NCI-H2171 (cell line): ENCODE data around the gene OTOG.

Experiments
- DNase-seq: peaks from one replicate; lab custom pipeline; 2025; lab: John Stamatoyannopoulos, UW

OTOG gene

DNA sequence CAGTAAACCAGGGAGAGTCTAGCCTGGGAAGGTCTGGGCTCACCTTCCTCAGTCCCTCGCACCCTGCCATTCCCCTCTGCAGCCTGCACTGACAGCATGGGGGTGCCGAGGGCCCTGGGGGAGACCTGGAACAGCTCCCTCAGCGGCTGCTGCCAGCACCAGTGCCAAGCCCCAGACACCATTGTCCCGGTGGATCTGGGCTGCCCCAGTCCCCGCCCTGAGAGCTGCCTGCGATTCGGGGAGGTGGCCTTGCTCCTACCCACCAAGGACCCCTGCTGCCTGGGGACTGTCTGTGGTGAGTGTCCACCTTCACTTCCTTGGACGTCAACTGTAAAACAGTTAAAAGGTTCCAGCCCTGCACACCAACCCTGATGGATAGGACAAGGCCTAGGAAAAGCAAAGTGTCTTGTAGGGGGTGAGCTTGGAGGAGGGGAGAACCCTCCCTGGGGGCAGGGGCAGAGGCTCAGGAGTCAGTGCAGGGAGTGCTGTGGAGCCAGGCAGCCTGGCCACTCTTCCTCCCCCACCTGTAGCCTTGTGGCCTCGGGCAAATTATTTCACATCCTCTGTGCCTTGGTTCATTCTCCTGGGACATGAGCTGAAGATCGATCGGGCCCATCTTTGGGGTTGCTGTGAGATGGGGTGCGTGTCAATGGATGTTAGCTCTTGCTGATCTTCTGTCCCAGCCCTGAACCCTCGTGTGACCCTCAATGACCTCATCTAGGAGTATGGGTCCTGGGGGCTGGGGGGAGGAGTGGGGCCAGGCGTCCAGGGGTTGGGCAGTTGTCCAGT lies 87.1 kb downstream of the OTOG start:
- DNase-seq: no peak

GRCh38 chr11:17634776-17635550 lies 87.9 kb downstream of the OTOG start:
- DNase-seq: no peak

DNA sequence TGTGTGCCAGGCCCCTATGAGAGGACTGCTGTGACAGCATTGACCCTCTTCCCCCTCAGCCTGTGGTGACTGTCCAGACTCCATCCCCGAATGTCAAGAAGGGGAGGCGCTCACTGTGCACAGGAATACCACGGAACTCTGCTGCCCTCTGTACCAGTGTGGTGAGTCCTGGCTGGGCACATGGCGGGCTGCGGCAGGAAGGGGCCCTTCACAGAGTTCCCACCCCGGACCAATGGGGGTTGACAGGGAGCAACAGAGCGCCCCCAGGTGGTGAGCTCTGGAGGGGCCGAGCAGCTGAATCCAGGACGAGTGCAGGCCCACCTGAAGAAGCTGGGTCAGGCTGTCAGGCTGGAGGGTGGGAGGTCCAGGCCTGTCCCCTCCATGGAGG lies 88.5 kb downstream of the OTOG start:
- DNase-seq: no peak

DNA sequence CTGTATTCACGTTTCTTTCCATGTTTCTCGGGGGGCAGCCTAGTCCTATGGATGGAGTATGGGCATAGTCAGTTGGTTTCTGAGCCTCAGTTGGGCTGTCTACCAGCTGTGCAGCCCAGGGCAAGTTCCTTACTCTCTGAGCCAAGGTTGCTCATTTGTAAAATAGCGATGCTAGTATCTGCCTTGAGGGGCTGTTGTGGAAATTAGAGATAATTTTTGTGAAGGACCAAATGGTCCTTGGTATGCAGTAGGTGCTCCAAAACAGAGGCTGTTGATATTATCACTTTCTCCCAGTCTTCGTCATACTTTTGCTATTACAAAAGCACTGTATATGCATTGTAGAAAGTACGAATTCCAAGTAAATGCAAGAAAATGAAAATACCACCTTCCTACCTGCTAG lies 89.7 kb downstream of the OTOG start:
- DNase-seq: no peak

DNA sequence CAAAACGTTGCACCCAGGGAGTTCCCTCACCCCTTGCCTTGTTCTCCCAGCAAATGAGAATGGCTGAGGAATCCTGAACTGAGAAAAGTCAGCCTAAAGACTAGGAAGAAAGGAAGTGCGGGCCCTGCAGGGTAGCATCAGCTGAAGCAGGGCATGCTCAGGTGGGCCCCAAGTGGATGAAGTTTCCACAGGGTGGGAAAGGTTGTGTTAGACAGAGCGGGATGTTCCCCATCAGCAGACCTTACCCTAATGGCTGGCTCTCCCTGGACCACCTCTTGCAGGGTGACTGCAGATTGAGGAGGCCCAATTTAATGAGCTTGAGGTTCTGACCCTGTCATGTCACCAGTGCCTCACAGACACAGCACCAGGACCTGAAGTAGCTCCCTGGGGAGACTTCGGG lies 90.8 kb downstream of the OTOG start:
- DNase-seq: no peak

- no peak for DNase-seq
Measured at GRCh38 chr11:17638311-17638710, 91.3 kb downstream of the OTOG start.

- DNase-seq: no peak
Measured at GRCh38 chr11:17639091-17639490, 92.0 kb downstream of the OTOG start.

- no peak for DNase-seq
Measured at GRCh38 chr11:17639781-17640180, 92.7 kb downstream of the OTOG start.

- no peak for DNase-seq
Measured at GRCh38 chr11:17640493-17641164, 93.6 kb downstream of the OTOG start.

DNA sequence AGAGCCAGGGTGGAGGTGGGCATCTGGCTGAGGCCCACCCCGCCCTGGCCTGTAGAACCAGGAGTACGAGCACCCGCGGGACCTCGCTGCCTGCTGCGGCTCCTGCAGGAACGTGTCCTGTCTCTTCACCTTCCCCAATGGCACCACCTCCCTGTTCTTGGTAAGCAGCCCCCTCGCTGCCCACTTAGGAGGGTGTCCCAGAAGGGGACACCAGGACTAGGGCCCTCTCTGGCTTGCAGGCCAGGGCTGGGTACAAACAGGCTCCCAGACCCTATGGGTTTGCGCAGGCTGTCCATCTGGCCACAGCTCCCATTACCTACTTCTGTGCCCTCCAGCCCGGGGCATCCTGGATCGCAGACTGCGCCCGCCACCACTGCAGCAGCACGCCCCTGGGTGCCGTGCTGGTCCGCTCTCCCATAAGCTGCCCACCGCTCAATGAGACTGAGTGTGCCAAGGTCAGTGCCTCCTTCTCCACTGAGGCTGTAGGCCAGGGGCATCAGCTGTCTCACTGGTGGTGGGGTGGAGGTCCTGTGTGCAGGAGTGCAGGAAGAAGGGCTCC lies 94.8 kb downstream of the OTOG start:
- DNase-seq: no peak

- DNase-seq: no peak
Measured at GRCh38 chr11:17642370-17642769, 95.3 kb downstream of the OTOG start.

DNA sequence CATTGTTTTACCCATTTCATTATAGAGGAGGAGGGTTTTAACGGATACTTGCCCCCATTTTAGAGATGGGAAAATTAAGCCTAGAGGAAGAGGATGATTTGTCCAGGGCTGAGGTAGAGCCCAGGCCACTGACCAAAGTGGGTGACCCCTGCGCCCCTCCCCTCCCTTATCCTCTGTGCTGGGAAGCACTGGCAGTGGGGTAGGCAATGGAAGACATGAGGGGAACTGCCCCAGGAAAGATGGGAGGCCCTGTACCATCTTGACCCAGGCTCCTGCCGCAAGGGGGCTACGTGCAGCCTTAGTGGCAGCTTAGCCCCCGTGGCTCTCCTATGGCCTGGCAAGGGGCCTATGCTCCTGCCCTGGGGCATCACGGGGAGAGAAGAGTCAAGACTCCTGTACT lies 95.9 kb downstream of the OTOG start:
- no peak for DNase-seq

DNA sequence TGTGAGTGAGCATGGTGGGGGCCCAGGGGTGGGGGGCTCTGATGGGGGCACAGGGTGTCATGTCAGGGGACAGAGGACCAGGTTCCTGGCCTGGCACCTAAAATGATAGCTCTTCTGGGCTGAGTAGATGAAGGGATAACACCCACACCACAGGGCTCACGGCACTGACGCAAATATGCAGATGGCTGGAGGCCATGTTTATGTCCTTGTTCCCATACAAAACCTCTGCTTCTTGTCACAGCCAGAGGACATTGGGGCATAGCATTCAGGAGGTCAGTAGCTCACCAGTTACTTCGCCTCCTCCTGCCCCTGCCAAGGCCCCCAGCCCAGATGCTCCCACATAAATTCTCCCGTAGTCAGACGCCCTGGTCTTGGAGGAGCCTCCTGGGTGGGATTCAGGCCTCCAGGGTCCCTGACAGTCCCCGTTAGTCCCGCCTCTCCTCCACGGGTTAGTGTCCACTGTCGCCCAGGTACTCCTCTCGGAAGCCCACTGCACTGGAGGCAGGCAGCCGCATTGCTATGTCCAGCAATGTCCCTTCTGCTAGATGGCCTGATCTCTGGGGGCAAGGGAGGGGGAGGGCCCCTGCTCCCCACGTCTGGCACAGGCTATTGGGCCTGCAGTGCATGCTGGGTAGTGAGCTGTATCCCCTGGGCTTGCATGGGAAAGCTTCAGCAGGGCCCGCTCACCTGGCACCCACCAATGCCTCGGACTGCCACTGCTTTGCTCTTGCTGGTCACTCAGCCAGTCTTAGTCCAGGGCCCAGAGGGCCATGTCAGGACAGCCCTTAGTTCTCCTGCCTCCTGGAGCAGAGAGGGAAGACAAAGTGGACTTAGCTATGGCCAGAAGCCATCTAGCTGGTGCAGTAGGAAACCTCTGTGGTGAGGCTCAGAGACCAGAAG lies 96.7 kb downstream of the OTOG start:
- DNase-seq: no peak

- DNase-seq: no peak
Measured at GRCh38 chr11:17645190-17645970, 98.3 kb downstream of the OTOG start.

GRCh38 chr11:17646451-17647145 lies 99.5 kb downstream of the OTOG start:
- no peak for DNase-seq

DNA sequence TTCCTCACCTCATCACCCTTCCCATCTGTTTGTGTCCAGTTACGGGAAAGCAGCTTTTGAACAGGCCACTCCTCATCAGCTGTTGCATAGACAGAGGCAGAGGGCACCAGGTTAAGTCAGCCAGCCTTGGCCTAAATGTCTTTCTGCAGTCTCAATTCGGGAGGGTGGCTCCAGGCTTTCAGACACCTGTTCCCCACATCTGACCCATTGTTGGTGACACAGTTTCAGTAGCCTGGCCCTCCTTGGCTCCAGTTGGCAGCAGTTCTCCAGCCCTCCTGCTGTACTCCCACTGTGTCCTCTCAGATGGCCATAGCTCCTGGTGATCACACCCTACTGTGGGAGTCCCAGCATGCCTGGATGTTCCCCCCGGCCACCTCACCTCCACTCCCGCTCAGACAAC lies 101.5 kb downstream of the OTOG start:
- no peak for DNase-seq

- DNase-seq: no peak
Measured at GRCh38 chr11:17649261-17649660, 102.2 kb downstream of the OTOG start.

- DNase-seq: no peak
Measured at GRCh38 chr11:17649696-17650095, 102.6 kb downstream of the OTOG start.

DNA sequence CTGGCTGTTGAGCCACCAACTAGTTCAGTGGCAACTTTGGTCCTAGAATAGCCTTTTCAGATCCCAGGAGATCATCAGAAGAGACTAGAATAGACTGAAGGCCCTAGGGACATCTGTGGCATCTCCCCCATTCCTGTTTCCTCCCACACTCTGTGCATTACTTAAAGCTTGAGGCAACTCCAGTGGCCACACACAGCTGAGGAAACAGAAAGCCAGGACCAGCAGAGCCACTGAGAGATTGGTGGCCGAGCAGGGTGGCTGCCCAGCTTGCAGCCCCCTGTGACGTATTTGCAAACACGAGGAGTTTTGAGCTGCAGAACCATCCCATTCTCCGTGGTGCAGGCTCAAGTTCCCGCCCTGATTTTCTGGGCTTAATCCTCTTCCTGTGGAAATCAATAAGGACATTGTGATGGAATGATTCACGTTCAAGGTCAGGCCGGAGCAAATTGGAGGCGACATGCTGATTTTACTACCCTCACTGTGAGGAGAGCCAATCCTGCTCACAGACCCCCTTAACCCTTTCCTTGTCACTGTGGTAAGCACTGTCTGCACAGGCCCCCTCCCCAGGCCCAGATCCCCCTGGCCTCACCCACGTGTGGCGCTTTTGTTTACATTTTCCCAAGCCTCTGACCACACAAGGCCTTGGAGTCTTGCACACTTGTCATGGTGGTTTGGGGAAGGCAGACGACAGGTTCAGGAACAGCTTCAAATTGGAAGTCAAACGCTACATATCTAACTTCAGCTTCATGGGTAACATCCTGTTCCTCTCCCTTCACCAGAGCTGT lies 103.3 kb downstream of the OTOG start:
- no peak for DNase-seq
